Dermis microvascular lymphatic vessel endothelial cell (primary cell): ENCODE measurements around the gene XRCC1. TPM values are rescaled to one million over a fixed set of nuclear protein-coding genes. Genes with fewer than 3 reads are reported as not detected.
"Not testable (repeated sequence)": the region's sequence is repeated elsewhere in the genome, so short reads cannot be mapped to it uniquely, and the experiment has no call there.

Experiments used
- DNase-seq, 2 donors: peaks; one replicate each; pipeline versions ENCODE4 v3.0.0 to v3.0.0-alpha.2; 2010; ENCODE audit warnings: low read depth in 2 of 2
- total RNA-seq: library from RNA; depleted of rRNA; stranded (reverse); fragments of >200 nt; gene quantifications from 2 replicates; pipeline ENCODE4 v1.2.1, GENCODE V29; 2014

XRCC1 gene
- total RNA-seq, 1 donor from 2014 or later: 13.6 TPM

DNA sequence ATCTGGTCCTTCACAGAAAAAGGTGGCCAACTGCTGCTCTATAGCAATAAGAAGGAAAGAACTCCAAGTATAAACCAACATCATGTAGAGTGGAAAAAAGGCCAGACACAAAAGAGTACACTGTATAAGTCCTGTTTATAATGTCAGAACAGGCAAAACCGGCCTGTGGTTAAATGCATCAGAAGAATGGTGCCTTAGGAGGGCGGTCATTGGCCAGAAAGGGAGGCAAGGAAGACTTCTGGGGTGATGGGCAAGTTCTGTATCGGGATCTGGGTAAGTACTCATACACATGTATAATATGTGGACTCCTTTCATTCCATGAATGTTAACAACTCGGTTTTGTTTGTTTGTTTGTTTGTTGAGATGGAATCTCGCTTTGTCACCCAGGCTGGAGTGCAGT, 52.4 kb downstream of the XRCC1 start:
- DNase-seq: no peak

DNA sequence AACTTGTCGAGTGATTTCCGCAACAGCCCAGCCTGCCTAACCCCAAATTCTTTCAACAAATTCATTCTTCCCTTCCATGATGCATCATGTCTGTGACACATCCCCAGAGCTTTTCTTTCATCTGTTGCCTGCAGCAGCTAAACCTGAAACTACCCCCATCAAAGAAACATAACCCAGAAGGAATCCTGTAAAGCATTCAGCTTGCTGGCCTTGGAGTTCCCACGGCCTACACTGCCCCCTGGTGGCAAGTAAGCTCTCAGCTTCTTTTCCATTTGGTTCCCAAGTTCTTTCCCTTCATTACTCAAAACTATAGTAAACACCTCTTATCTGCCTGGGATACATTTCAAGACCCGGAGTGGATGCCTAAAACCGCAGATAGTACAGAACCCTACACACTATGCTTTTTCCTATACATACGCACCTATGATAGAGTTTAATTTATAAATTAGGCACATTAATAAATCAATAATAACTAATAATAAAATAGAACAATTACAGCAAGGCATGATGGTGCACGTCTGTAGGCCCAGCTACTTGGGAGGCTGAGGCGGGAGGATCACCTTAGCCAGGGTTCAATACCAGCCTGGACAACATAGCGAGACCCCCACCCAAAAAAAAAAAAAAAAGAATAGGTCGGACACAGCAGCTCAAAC, 55.8 kb downstream of the XRCC1 start:
- DNase-seq: peak; percentile 74 to 81

DNA sequence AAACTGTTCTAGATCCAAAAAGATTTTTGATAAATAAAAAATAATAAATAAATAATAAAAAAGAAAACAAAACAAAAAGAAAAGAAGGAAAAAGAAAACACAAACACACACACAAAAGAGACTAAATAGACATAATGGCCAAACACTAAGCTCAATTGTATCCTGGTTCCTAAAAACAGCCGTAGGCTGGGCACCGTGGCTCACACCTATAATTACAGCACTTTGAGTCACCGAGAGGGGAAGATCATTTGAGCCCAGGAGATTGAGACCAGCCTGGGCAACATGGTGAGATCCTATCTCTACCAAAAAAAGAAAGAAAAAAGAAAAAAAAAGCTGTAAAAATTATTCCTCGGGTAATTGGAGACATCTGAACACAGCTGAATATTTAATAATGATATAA, 57.3 kb downstream of the XRCC1 start:
- no peak for DNase-seq

DNA sequence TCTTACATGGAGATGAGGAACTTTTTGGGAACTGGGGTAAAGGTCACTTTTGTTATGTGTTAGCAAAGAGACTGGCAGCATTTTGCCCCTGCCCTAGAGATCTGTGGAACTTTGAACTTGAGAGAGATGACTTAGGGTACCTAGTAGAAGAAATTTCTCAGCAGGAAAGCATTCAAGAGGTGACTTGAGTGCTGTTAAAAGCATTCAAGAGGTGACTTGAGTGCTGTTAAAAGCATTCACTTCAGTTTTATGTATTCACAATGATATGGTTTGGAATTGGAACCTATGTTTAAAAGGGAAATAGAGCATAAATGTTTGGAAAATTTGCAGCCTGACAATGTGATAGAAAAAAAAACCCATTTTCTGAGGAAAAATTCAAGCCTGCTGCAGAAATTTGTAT, 62.9 kb downstream of the XRCC1 start:
- DNase-seq: not testable (repeated sequence)

DNA sequence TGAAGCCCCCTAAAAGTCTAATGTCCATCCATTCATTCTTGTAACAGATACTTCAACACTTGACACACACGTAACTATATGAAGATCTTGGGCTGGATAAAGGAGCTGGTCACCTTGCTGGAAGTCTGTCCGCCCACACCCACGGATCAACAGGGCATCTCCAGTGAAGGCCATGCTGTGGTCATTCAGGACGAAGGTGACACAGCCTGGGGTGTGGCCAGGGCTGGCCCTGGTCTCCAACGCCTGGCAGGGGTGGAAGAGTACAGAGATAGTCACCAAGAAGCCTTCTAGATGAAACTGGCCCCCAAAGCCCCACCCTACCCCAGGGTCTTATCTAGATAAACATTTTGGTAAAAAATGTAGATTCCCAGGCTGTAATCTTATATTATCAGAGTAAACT, 64.0 kb downstream of the XRCC1 start:
- DNase-seq: no peak

DNA sequence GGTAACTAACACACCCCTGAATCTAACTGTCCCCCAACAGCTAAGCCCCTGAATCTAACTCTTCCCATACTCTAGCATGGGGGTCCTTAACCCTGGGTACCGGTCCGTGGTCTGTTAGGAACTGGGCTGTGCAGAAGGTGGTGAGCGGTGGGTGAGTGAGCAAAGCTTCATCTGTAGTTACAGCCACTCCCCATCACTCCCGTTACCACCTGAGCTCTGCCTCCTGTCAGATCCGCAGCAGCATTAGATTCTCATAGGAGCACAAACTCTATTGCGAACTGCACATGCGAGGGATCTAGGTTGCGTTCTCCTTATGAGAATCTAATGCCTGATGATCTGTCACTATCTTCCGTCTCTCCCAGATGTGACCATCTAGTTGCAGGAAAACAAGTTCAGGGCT, 64.6 kb downstream of the XRCC1 start:
- no peak for DNase-seq

DNA sequence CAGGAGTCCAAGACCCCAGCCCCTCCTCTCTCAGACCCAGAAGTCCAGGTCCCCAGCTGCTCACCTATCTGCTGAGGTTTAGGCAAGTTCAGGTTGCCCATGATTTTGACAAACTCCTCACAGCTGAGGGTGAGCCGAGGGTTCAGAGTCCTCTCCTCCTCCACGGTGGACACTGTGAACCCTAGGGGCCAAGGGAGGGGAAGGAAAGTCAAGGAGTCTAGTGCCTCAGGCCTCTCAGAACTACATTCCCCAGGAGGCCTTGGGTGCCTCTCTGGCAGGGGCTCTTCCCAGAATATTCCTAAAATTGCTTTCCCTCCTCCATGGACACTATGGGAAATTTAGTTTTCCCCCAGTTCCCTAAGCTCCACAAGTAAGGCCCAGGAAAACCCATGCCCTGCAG, 67.4 kb downstream of the XRCC1 start:
- no peak for DNase-seq

DNA sequence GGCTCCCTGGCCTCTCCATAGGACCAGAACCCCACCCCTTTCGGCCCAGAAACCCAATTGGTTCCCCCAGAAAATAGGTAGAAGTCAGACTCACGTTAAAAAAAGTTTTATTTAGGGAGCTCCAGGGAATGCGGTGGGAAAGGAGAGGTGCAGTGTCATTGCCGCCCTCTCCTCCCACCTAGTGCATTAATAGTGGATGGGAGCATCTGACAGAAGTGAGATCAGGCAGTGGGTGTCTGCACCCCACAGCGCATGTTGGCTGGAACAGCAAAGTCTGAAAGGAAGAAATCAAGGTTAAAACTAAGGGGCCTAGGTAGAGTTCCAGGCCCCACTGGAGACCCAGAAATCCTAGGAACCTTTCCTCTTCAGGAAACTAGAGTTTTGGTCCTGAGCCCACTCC, 68.7 kb downstream of the XRCC1 start:
- no peak for DNase-seq

DNA sequence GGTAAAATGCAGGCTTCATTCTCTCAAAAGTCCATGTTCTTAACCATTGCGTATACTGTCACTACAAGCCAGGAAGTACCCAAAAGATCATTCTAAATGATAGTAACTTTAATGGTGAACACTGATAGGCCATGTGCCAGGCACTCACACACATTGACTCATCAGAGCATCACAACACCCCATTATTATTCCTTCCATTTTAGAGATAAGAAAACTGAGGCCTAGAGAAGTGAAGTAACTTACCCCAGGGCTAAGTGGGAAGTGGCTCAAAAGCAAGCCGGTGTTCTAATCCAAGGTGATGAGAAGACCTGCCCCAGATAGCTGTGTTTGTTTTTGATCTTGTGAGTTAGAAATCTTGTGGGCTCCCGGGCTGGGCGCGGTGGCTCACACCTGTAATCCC, 69.4 kb downstream of the XRCC1 start:
- no peak for DNase-seq

DNA sequence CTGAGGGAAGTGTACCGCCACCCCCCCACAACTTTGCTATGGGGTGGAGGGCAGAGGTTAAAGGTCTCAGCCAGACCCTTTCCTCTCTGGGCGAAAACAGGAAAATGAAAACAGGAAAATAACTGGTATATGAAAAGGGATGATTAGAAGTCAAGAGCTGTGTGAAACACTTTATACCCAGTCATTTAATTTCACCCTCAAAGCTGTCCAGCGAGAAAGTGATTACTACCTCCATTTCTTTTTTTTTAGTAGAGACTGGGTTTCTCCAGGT, 70.2 kb downstream of the XRCC1 start:
- DNase-seq: no peak

DNA sequence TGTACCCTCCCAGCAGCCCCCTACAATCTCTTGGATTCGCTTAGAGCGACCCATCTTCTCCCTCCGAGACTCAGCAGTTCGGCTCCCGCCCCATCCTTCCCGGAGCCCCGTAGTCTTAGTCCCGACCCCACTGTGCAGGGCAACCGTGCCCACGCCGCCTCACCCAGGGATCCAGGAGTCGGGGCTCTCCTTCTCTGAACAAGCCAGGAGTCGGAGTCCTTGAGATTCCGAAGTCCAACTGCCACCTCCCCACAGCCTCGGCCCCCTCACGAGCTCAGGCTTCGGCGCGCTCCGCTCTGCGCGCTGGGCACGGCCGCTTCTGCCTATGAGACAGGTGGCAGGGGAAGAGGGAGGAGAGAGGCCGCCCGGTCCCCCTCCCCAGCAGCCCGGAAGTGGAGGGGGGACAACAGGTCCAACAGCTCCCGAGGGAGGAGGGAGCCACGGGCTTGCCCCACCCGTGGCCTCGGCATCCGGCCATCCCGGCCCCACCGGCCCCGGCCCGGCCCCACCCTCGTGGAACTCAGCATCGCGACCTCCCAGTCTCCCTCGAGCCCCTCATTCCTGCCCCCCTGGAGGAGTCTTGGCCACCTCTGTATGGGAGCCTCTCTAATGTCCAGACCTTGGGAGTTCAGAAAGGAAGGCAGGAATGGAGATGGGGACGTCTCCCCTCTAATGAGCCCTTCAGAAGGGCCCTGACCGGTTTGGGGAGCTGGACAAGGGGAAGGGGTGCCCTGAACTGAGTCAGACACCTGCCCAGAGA, 70.7 kb downstream of the XRCC1 start, which contains the start of gene PHLDB3:
Gene PHLDB3 (minus strand): TSS at position 321 of the 760 bp plus-strand sequence. CDS start 628 bp downstream, outside the sequence.
- DNase-seq: no peak

DNA sequence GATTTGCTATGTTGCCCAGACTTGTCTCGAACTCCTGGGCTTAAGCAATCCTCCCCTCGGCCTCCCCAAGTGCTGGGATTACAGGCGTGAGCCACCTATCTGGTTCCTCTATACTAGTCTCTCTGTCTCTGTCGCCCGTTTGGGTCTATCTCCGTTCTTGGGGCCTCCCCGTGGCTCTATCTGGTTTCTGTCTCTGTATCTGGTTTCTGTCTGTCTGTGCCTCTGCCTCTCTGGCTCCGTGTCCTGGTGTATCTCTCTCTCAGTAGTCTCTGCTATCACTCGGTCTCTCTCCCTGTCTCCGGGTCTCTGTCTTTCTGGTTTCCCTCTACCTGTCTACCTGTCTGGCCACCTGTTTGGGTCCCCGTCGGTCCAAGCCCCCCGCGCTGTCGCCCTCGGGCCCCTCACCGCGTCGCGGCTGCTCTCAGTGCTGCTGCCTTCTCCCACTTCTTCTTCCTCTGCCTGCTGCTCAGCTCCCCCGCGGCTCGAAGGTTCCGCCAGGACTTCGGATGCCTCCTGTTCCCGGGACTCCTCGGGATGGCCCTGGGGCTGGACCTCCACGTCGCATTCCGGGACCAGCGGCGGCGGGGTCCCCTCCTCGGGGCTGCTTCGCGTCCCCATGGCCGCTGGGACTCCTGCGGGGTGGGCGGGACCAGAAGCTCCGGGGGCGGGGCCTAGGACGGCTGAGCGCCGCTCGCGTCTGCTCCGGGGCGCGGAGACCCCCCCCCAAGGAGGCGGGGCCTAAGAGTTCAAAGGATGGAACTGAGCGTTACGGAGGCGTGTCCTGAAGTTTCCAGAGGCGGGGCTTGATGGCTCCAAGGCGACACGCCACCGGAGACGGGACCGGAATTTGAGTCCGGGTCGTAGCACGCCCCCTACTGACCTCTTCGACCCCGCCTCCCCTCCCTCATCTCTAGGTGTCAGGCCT, 71.6 kb downstream of the XRCC1 start:
- peak; percentile 89 to 94 for DNase-seq

DNA sequence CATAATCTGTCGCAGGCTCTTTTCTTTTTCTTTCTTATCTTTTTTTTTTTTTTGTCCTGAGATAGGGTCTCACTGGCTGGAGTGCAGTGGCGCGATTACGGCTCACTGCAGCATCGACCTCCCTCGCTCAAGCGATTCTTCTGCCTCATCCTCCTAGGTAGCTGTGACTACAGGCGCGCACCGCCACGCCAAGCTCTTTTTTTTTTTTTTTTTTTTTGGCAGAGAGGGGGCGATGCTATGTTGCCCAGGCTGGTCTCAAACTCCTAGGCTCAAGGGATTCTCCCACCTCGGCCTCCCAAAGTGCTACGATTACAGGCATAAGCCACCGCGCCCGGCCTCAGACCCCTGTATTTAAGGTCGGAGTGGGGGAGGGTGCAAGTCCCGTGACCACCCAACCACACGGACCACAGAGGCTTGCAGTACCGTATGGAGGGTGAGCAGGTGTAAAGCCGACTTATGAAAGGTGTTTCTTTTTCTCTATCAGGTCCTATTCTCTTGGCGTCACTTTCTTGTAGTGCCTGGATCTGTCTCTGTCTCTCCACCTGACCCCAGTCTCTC, 72.8 kb downstream of the XRCC1 start:
- no peak for DNase-seq

DNA sequence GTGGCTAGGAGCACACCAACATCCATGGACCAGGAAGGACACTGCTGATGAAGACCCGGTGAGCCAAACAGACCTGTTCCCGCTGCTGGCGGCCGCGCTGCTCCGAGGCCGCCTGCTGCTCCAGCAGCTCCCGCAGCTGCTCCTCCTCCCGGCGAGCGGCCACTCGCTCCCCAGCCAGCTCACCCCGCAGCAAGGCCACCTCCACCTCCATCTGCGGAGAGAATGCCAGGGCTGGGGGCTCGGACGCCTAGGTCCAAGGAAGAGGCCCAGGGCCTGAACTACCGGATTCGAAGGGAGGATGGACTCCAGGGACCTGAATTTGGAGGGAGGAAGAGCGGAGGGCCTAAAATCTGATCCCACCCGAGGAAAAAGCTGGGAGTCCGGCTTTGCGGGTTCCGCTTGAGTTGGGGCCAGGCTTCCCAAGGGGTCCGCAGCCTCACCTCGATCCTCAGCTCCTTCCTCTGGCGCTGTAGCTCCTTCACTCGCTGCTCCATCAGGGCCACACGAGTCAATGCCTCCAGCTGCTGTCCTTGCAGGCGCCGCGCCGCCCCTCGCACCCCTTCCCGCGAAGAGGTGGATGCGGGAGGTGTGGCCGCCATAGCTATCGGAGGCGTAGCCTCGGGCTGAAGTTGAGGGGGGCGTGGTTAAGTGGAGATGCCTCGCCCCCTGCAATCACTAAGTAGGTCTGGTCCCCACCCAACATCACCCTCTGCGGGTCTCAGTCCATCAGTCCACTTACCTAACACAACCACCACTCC, 73.5 kb downstream of the XRCC1 start:
- DNase-seq: no peak

DNA sequence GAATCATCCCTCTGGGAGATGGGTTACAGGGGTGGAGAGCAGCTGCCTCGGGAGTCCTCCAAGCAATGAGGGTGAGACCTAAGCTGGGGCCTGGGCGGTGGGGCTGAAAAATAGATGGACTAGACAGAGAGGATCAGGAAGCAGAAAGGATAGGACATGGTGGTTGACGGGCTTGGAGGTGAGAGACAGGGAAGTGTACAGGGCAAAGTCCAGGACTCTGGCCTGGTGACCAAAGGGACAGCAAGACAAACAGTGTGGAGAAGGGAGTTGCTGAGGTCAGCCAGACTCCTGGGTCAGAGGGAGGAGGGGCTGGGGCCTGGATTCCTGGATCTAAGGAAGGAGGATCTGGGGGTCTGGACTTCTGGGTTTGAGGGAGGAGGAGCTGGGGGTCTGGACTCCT, 76.3 kb downstream of the XRCC1 start:
- DNase-seq: no peak

DNA sequence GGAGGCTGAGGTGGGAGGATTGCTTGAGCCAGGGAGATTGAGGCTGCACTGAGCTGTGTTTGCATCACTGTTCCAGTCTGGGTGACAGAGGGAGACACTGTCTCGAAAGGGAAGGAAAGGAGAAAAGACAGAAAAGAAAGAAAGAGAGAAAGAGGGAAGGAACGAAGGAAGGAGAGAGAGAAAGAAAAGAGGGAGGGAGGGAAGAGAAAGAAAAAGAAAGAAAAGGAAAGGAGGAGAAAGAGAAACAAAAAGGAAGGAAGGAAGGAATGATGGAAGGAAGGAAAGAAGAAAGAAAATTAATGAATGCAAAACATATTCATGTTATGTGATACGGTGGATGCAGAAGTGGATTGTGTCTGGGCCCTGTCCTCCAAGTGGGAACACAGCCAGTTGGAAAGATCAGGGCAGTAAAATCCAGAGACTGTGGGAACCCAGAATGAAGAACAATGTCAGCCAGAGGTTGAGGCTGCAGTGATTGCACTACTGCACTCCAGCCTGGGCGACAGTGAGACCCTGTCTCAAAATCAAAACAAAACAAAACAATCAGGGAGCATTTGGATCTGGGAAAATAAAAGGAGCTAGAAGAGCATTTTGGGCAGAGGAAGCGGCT, 77.0 kb downstream of the XRCC1 start:
- no peak for DNase-seq

DNA sequence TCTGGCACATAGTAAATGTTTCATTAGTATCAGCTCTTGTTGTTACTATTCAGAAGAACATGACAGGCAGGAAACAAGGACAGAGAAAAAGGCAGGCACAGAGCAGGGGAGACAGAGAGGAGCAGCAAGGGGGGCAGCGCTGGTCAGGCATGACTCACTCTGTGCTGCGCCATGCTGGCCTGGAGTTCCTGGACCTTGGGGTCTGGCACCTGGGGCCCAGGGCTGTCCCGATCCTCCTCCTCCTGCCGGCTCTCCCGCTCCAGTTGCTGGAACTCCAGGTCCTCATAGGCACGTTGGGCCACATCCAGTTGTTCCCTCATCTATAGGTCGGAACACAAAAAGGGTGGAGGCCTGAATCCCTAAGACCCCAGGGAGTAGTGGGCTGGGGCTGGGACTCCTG, 78.4 kb downstream of the XRCC1 start:
- no peak for DNase-seq

DNA sequence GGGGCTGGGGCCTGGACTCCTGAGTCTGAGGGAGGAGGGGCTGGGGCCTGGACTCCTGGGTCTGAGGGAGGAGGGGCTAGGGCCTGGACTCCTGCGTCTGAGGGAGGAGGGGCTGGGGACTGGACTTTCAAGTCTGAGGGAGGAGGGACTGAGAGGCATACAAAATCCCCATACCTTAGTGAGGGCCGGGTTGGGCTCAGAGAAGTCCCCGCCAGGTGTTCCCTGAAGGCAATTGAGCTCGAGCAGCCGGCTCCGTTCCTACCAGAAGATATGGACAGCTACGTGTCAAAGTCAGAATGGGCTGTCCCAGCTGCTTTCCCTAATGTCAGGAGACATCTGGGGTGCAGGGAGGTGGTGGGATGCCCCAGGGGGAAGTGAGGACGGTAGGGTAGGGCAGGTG, 80.2 kb downstream of the XRCC1 start:
- no peak for DNase-seq
